Measurements from ENCODE around the gene TERT. TPM values are rescaled to one million over a fixed set of nuclear protein-coding genes. Genes with fewer than 3 reads are reported as not detected.

Gene TERT
- total RNA-seq, 1 donor from 2014 or later: not detected

GRCh38 chr5:1206521-1207412 lies 88.1 kb downstream of the TERT start:
- intact Hi-C loops (cut with DNase I): no loop called here
- Histone ChIP-seq H3K9me3 (no peaks in the 10 kb centered on the region), H3K4me1 (no peaks in the 10 kb centered on the region), H3K27ac (no peak overlapping the region), H3K27me3 (no peaks in the 10 kb centered on the region), H3K4me3 (no peak overlapping the region), H3K36me3 (no peaks in the 10 kb centered on the region)
- TF ChIP-seq CTCF (IDR thresholded peaks at IDR 0.05): no peak
- no peak for DNase-seq (ENCODE audit: low spot score in 2 of 2)

DNA sequence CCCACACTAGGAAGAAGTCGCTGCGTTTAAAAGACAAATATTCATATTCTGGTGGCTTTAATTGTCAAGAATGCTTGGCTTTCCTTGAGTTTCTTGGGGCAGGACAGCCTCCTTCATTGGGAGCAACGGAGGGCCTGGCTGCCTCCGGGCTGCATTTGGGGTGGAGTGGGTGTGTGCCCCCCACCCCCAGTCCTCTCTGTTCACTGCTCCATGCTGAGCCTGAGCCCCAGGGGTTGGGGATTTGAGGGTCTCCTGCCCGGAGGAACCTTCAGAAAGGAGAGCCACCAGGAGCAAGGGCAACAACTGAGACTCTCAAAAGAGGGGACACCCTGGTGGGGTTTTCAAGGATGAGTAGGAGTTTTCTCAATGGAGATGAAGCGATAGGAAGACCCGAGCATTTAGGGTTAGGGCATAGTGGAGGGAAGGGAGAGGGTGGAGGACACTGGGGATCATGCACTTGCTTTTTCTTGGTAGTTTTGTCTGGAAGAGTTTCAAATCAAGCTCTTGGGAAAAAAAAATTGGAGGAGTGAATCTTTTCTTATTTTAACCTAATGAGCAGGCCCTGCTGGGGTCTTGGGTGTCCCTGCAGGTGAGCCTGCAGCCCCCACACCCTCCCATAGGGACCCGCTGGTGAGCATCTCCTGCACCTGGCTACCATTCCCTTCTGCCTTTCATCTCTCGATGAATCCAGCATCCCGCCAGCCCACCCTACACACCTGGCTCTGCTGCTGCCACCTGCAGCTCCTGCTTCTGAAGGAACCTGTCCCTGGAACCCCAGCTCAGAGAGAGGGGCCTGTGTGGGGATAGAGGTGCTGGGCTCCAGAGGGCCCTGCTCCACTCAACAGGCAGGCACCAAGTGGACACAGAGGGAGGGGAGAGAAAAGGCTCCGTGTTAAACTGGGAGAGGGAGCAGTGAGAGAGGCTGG lies 89.3 kb downstream of the TERT start:
- no peak for DNase-seq (ENCODE audit: low spot score in 2 of 2)
- H3K9me3 ChIP-seq: no peaks in the 10 kb centered on the region
- H3K4me1 ChIP-seq: no peaks in the 10 kb centered on the region
- intact Hi-C loops (cut with DNase I): no loop called here
- no peak overlapping the region for H3K4me3 ChIP-seq
- H3K27me3 ChIP-seq: no peaks in the 10 kb centered on the region
- no peak overlapping the region for H3K27ac ChIP-seq
- TF ChIP-seq CTCF (IDR thresholded peaks at IDR 0.05): no peak
- H3K36me3 ChIP-seq: no peaks in the 10 kb centered on the region

- Histone ChIP-seq H3K27ac (no peak overlapping the region), H3K4me1 (no peaks in the 10 kb centered on the region), H3K36me3 (no peaks in the 10 kb centered on the region), H3K4me3 (no peak overlapping the region), H3K27me3 (no peaks in the 10 kb centered on the region), H3K9me3 (no peaks in the 10 kb centered on the region)
- DNase-seq (ENCODE audit: low spot score in 2 of 2): no peak
- no peak for TF ChIP-seq CTCF (IDR thresholded peaks at IDR 0.05)
- intact Hi-C loops (cut with DNase I): no loop called here
Observed at GRCh38 chr5:1204693-1205242, 90.1 kb downstream of the TERT start.

GRCh38 chr5:1203968-1204692 lies 90.7 kb downstream of the TERT start:
- Histone ChIP-seq H3K4me1 (no peaks in the 10 kb centered on the region), H3K9me3 (no peaks in the 10 kb centered on the region), H3K27me3 (no peaks in the 10 kb centered on the region), H3K36me3 (no peaks in the 10 kb centered on the region), H3K27ac (no peak overlapping the region), H3K4me3 (no peak overlapping the region)
- TF ChIP-seq CTCF (IDR thresholded peaks at IDR 0.05): no peak
- intact Hi-C loops (cut with DNase I): no loop called here
- no peak for DNase-seq (ENCODE audit: low spot score in 2 of 2)

GRCh38 chr5:1203311-1203967 lies 91.4 kb downstream of the TERT start:
- Histone ChIP-seq H3K27ac (no peak overlapping the region), H3K27me3 (no peaks in the 10 kb centered on the region), H3K9me3 (no peaks in the 10 kb centered on the region), H3K36me3 (no peaks in the 10 kb centered on the region), H3K4me3 (no peak overlapping the region), H3K4me1 (no peaks in the 10 kb centered on the region)
- no peak for DNase-seq (ENCODE audit: low spot score in 2 of 2)
- intact Hi-C loops (cut with DNase I): no loop called here
- no peak for TF ChIP-seq CTCF (IDR thresholded peaks at IDR 0.05)
